SKM-1 treated with dmso at 0.1 percent for 144 hours (cell line): ENCODE data around the gene PYROXD2.
"Not testable (repeated sequence)": the region's sequence is repeated elsewhere in the genome, so short reads cannot be mapped to it uniquely, and the experiment has no call there.

Experiments
- DNase-seq: peaks from one replicate; lab custom pipeline; 2025; ENCODE audit not compliant: unreplicated experiment; lab: John Stamatoyannopoulos, UW

The PYROXD2 gene

GRCh38 chr10:98370831-98371820 lies 43.9 kb downstream of the PYROXD2 start:
- DNase-seq, result no peak

- no peak for DNase-seq
Observed at GRCh38 chr10:98369801-98370200, 45.2 kb downstream of the PYROXD2 start.

GRCh38 chr10:98368644-98369043 lies 46.3 kb downstream of the PYROXD2 start:
- DNase-seq, result no peak

GRCh38 chr10:98367604-98368451 lies 47.2 kb downstream of the PYROXD2 start:
- DNase-seq, result no peak

GRCh38 chr10:98366062-98366530 lies 48.9 kb downstream of the PYROXD2 start:
- DNase-seq, result no peak

- DNase-seq, result no peak
Observed at GRCh38 chr10:98365406-98366061, 49.4 kb downstream of the PYROXD2 start.

- DNase-seq, result no peak
Observed at GRCh38 chr10:98364432-98365102, 50.4 kb downstream of the PYROXD2 start.

GRCh38 chr10:98363220-98363619 lies 51.8 kb downstream of the PYROXD2 start:
- no peak for DNase-seq

GRCh38 chr10:98361131-98362025 lies 53.6 kb downstream of the PYROXD2 start:
- DNase-seq, result no peak

- no peak for DNase-seq
Observed at GRCh38 chr10:98357194-98357822, 57.7 kb downstream of the PYROXD2 start.

GRCh38 chr10:98354491-98354890 lies 60.5 kb downstream of the PYROXD2 start:
- DNase-seq, result no peak

GRCh38 chr10:98353170-98353569 lies 61.8 kb downstream of the PYROXD2 start:
- no peak for DNase-seq

GRCh38 chr10:98351831-98352402 lies 63.1 kb downstream of the PYROXD2 start:
- DNase-seq, result no peak

- peak; percentile 79 for DNase-seq
Observed at GRCh38 chr10:98349508-98349922, 65.5 kb downstream of the PYROXD2 start.

GRCh38 chr10:98346847-98347246 lies 68.1 kb downstream of the PYROXD2 start:
- DNase-seq, result no peak

- DNase-seq, result peak; percentile 55
Observed at GRCh38 chr10:98344589-98345038, 70.4 kb downstream of the PYROXD2 start.

- not testable (repeated sequence) for DNase-seq
Observed at GRCh38 chr10:98341701-98342100, 73.3 kb downstream of the PYROXD2 start.

GRCh38 chr10:98340940-98341310 lies 74.1 kb downstream of the PYROXD2 start:
- DNase-seq, result peak; percentile 31
